Endothelial cell (in vitro differentiated cells): ENCODE measurements around the gene MNAT1. TPM values are rescaled to one million over a fixed set of nuclear protein-coding genes. Genes with fewer than 3 reads are reported as not detected.
"Not testable (repeated sequence)": the region's sequence is repeated elsewhere in the genome, so short reads cannot be mapped to it uniquely, and the experiment has no call there.

Source experiments
- DNase-seq: peaks from one replicate; pipeline ENCODE4 v3.0.0; 2021; ENCODE audit warnings: low spot score
- H3K27ac Mint-ChIP-seq: one replicate; pipeline ENCODE4 v1.8.0; 2021; ENCODE audit warnings: mixed read lengths, inconsistent platforms; ENCODE audit not compliant: unreplicated experiment
- H3K27me3 Mint-ChIP-seq: one replicate; pipeline ENCODE4 v1.8.0; 2021; ENCODE audit warnings: mild to moderate bottlenecking, moderate library complexity, mixed read lengths, inconsistent platforms; ENCODE audit not compliant: unreplicated experiment
- H3K36me3 Mint-ChIP-seq: one replicate; pipeline ENCODE4 v1.8.0; 2021; ENCODE audit warnings: mild to moderate bottlenecking, low read depth, mixed read lengths, inconsistent platforms; ENCODE audit not compliant: unreplicated experiment
- H3K4me1 Mint-ChIP-seq: one replicate; pipeline ENCODE4 v1.8.0; 2021; ENCODE audit warnings: mild to moderate bottlenecking, mixed read lengths, inconsistent platforms; ENCODE audit not compliant: unreplicated experiment
- H3K4me3 Mint-ChIP-seq: one replicate; pipeline ENCODE4 v1.8.0; 2021; ENCODE audit warnings: mild to moderate bottlenecking, mixed read lengths, inconsistent platforms; ENCODE audit not compliant: unreplicated experiment
- H3K9me3 Mint-ChIP-seq: one replicate; pipeline ENCODE4 v1.8.0; 2021; ENCODE audit warnings: mixed read lengths, inconsistent platforms; ENCODE audit not compliant: unreplicated experiment
- total RNA-seq: library from RNA; stranded (reverse); fragmentation: NEBNext Ultra II Directional; extraction: Animal tissue kit (Norgen Biotek cat#: 25700); gene quantifications from one replicate; pipeline ENCODE4 v1.2.1, GENCODE V29; 2021; ENCODE audit not compliant: unreplicated experiment
- TF ChIP-seq, protein P1 (sequence below): fragments of 200-600 bp; sonication (generic); IDR thresholded peaks from one replicate; pipeline ENCODE4 v1.5.0; 2021; ENCODE audit warnings: antibody characterized with exemption; ENCODE audit not compliant: unreplicated experiment

MNAT1 gene
- total RNA-seq, 1 donor from 2014 or later, result 27.8 TPM

DNA sequence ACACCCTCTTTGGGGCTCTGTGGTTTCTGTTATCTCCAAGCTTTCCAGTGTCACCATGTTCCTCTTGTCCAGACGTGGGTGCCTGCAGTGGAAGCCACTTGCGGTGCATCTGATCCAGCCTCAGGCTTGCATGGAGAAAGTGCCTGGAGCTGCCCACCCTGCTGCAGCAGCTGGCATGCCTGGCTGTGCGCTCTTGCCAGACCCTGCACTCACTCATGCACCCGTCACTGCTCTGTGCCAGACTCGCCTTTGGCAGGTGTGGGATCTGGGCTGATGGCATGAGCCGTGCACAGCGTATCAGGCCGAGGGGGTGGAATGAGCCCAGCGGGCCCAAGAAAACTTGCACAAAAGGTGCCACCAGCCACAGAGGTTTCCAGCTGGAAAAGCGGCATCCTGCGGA lies 105.1 kb downstream of the MNAT1 start:
- H3K27ac Mint-ChIP-seq, result no peak overlapping the region
- TF ChIP-seq, protein P1, sequence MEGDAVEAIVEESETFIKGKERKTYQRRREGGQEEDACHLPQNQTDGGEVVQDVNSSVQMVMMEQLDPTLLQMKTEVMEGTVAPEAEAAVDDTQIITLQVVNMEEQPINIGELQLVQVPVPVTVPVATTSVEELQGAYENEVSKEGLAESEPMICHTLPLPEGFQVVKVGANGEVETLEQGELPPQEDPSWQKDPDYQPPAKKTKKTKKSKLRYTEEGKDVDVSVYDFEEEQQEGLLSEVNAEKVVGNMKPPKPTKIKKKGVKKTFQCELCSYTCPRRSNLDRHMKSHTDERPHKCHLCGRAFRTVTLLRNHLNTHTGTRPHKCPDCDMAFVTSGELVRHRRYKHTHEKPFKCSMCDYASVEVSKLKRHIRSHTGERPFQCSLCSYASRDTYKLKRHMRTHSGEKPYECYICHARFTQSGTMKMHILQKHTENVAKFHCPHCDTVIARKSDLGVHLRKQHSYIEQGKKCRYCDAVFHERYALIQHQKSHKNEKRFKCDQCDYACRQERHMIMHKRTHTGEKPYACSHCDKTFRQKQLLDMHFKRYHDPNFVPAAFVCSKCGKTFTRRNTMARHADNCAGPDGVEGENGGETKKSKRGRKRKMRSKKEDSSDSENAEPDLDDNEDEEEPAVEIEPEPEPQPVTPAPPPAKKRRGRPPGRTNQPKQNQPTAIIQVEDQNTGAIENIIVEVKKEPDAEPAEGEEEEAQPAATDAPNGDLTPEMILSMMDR, result no peak
- peaks cover 15% of the 10 kb centered on the region for H3K4me1 Mint-ChIP-seq
- no peak overlapping the region for H3K4me3 Mint-ChIP-seq
- H3K9me3 Mint-ChIP-seq, result no peaks in the 10 kb centered on the region
- peaks cover 1% of the 10 kb centered on the region for H3K27me3 Mint-ChIP-seq
- peaks cover 30% of the 10 kb centered on the region for H3K36me3 Mint-ChIP-seq
- no peak for DNase-seq

GRCh38 chr14:60840313-60840712 lies 105.8 kb downstream of the MNAT1 start:
- Mint-ChIP-seq H3K27me3 (peaks cover 1% of the 10 kb centered on the region), H3K4me3 (no peak overlapping the region), H3K9me3 (no peaks in the 10 kb centered on the region), H3K36me3 (peaks cover 30% of the 10 kb centered on the region), H3K27ac (no peak overlapping the region), H3K4me1 (peaks cover 15% of the 10 kb centered on the region)
- no peak for DNase-seq
- TF ChIP-seq, protein P1, result no peak

DNA sequence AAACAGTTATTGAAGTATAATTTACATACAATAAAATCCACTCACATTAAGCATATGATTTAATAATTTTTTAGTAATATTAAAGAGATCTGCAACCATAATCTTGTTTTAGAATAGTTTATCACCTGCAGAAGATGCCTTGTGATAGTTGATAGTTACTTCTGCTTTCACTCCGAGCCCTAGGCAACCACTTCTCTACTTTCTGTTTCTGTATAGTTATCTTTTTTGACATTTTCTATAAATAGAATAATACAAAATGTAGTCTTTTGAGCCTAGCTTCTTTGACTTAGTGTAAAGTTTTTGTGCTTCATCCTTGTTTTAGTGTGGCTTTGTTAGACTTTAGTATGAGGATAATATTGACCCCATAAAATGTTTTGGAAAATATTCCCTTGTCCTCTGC lies 111.0 kb downstream of the MNAT1 start:
- H3K9me3 Mint-ChIP-seq, result no peaks in the 10 kb centered on the region
- TF ChIP-seq, protein P1, result no peak

GRCh38 chr14:60848066-60848465 lies 113.5 kb downstream of the MNAT1 start:
- DNase-seq, result no peak
- Mint-ChIP-seq H3K4me3 (no peak overlapping the region), H3K27ac (no peak overlapping the region), H3K27me3 (no peaks in the 10 kb centered on the region), H3K4me1 (no peaks in the 10 kb centered on the region), H3K9me3 (no peaks in the 10 kb centered on the region), H3K36me3 (peaks cover 22% of the 10 kb centered on the region)
- TF ChIP-seq, protein P1, result no peak

More for the DNA sequence above, 111.0 kb downstream of the MNAT1 start:
- peaks cover 11% of the 10 kb centered on the region for H3K36me3 Mint-ChIP-seq
- peaks cover 15% of the 10 kb centered on the region for H3K4me1 Mint-ChIP-seq
- H3K4me3 Mint-ChIP-seq, result no peak overlapping the region
- H3K27me3 Mint-ChIP-seq, result no peaks in the 10 kb centered on the region
- H3K27ac Mint-ChIP-seq, result no peak overlapping the region
- DNase-seq, result no peak

DNA sequence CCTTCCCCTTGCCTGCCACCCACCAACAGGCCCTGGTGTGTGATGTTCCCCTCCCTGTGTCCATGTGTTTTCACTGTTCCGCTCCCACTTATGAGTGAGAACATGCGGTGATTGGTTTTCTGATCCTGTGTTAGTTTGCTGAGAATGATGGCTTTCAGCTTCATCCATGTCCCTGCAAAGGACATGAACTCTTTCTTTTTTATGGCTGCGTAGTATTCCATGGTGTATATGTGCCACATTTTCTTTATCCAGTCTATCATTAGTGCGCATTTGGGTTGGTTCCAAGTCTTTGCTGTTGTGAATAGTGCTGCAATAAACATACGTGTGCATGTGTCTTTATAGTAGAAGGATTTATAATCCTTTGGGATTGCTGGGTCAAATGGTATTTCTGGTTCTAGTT lies 117.1 kb downstream of the MNAT1 start:
- DNase-seq, result not testable (repeated sequence)

DNA sequence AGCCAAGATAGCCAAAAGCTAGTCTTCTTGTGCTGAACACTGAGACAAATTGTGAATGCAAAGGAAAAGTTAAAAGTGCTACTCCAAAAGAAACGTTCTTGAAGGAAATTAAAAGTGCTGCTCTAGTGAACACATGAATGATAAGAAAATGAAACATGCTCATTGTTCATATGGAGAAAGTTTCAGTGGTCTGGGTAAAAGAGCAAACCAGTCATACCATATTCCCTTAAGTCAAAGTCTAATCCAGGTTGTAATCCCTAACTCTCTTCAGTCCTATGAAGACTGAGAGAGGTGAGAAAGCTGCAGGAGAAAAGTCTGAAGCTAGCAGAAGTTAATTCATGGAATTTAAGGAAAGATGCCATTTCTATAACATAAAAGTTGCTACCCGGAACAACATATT lies 121.5 kb downstream of the MNAT1 start:
- no peaks in the 10 kb centered on the region for H3K4me1 Mint-ChIP-seq
- H3K27me3 Mint-ChIP-seq, result peaks cover 2% of the 10 kb centered on the region
- DNase-seq, result no peak
- peaks cover 4% of the 10 kb centered on the region for H3K9me3 Mint-ChIP-seq
- no peak overlapping the region for H3K4me3 Mint-ChIP-seq
- peaks cover 23% of the 10 kb centered on the region for H3K36me3 Mint-ChIP-seq
- TF ChIP-seq, protein P1, result no peak
- H3K27ac Mint-ChIP-seq, result no peak overlapping the region

More for the DNA sequence above, 117.1 kb downstream of the MNAT1 start:
- H3K4me3 Mint-ChIP-seq, result peak overlapping the region; percentile 43
- peaks cover 32% of the 10 kb centered on the region for H3K36me3 Mint-ChIP-seq
- H3K9me3 Mint-ChIP-seq, H3K27me3 Mint-ChIP-seq, H3K27ac Mint-ChIP-seq, H3K4me1 Mint-ChIP-seq: not testable (repeated sequence)
